ACC112 (cell line): ENCODE measurements around the gene SLC15A4.

Source experiments
- H2AFZ ChIP-seq: fragments of 200-600 bp; sonication (generic); one replicate; pipeline ENCODE4 v1.6.0; 2017; ENCODE audit warnings: antibody characterized with exemption, low read length; ENCODE audit not compliant: unreplicated experiment
- H3K27ac ChIP-seq: fragments of 200-600 bp; sonication (generic); 2 replicates; pipeline ENCODE4 v1.5.1; 2014; ENCODE audit warnings: low read depth, mild to moderate bottlenecking, antibody characterized with exemption, low read length, moderate library complexity
- H3K27me3 ChIP-seq: fragments of 200-600 bp; sonication (generic); 2 replicates; pipeline ENCODE4 v1.6.1; 2014; ENCODE audit warnings: mild to moderate bottlenecking, antibody characterized with exemption, low read length, moderate library complexity, mixed read lengths; ENCODE audit not compliant: insufficient read depth
- H3K36me3 ChIP-seq: fragments of 200-600 bp; sonication (generic); 2 replicates; pipeline ENCODE4 v1.6.1; 2016; ENCODE audit warnings: mild to moderate bottlenecking, antibody characterized with exemption, low read length, moderate library complexity, mixed read lengths; ENCODE audit not compliant: insufficient read depth
- H3K4me1 ChIP-seq: fragments of 200-600 bp; sonication (generic); one replicate; pipeline ENCODE4 v1.6.1; 2016; ENCODE audit warnings: low read length, mixed read lengths; ENCODE audit not compliant: insufficient read depth, unreplicated experiment, control insufficient read depth
- H3K4me3 ChIP-seq: fragments of 200-600 bp; sonication (generic); 2 replicates; pipeline ENCODE4 v1.5.1; 2014; ENCODE audit warnings: mild to moderate bottlenecking, low read depth, low read length
- H3K79me2 ChIP-seq: fragments of 200-600 bp; sonication (generic); one replicate; pipeline ENCODE4 v1.6.0; 2016; ENCODE audit warnings: low read length; ENCODE audit not compliant: control insufficient read depth, unreplicated experiment, insufficient read depth

Gene SLC15A4

DNA sequence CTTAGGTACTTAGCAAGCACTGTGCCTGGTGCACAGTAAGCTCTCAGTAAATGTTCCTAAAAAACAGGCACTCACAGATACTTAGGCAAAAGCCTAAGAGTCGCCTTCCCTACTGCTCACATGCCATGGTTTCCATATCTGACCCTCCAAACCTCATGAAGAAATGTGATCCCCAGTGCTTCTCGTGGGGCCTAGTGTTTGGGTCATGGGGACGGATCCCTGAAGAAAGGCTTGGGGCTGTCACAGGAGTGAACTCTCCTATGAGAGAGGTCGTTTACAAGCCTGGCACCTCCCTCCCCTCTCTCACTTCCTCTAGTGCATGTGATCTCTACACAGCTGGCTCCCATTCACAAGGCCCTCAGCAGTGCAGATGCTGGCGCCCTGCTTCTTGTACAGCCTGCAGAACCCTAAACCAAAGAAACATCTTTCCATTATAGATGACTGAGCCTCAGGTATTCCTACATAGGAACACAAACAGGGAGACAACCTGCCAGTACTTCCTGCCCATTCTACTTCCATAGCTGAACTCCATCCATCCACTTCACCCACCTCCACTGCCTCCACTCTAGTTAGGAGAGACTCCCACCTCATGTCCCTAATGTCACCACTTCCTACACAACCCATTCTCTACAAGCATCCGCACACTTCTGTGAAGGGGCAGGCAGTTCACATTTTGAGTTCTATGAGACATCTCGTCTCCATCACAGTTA lies 2.9 kb downstream of the SLC15A4 start:
- no peak overlapping the region for H3K4me3 ChIP-seq
- no peaks in the 10 kb centered on the region for H3K27me3 ChIP-seq
- H3K79me2 ChIP-seq: peaks cover 75% of the 10 kb centered on the region
- no peaks in the 10 kb centered on the region for H3K36me3 ChIP-seq
- no peak overlapping the region for H2AFZ ChIP-seq
- H3K4me1 ChIP-seq: peaks cover 40% of the 10 kb centered on the region
- no peak overlapping the region for H3K27ac ChIP-seq

DNA sequence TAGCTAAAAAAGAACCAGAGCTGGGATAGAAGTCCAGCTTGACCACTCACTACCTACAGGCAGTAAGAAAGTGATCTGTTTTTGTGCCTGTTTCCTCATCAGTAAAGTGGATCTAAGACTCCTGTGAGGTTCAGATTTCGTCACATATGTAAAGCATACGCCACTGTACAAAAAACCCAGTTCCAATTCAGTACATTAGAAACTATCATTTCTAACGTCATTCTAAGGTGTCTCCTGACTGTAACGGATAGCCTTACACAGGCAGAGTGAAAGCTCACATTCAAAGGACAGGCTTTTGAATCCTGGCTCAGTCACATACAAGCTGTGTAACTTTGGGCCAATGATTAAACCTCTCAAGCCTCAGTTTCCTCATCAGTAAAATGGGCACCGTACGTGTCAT lies 3.5 kb downstream of the SLC15A4 start:
- Histone ChIP-seq H3K4me3 (no peak overlapping the region), H3K27ac (no peak overlapping the region), H2AFZ (no peak overlapping the region), H3K79me2 (peaks cover 81% of the 10 kb centered on the region), H3K27me3 (no peaks in the 10 kb centered on the region), H3K4me1 (peaks cover 45% of the 10 kb centered on the region), H3K36me3 (no peaks in the 10 kb centered on the region)

DNA sequence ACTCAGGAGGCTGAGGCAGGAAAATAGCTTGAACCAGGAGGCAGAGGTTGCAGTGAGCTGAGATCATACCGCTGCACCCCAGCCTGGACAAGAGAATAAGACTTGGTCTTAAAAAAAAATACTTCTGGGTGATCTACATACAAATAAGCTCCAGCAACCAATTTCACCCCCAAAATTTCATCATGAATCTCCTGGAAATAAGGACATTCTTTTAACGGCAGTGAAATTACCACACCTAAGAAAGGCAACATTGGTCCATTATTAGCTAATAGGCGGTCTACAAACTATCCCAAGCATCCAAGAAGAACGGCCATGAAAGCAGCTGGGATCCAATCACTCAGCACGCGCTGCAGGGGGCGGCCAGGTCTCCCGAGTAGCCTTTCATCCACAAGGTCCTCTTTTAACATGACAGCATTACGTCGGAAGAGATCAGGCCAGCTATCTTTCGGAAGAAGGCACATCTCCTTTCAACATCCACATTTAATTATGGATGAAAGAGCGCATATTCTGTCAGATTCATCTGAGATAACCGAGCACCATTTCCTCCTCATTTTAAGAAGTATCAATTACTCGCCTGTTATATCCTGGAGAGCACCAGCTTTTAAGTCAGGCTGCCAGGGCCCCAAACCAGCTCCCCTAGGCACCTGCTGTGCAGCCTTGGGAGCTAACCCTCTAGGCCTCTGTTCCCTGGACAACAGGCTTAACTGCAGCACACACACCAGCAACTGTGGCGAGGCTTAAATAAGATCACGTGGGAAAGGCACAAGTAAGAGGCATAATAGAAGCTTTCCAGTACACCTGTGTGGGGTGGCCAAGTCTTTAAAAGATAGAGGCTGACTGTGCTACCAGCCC lies 4.2 kb downstream of the SLC15A4 start:
- H3K27ac ChIP-seq: peak overlapping the region; percentile 81; the same call in 1 of the 2 replicates

DNA sequence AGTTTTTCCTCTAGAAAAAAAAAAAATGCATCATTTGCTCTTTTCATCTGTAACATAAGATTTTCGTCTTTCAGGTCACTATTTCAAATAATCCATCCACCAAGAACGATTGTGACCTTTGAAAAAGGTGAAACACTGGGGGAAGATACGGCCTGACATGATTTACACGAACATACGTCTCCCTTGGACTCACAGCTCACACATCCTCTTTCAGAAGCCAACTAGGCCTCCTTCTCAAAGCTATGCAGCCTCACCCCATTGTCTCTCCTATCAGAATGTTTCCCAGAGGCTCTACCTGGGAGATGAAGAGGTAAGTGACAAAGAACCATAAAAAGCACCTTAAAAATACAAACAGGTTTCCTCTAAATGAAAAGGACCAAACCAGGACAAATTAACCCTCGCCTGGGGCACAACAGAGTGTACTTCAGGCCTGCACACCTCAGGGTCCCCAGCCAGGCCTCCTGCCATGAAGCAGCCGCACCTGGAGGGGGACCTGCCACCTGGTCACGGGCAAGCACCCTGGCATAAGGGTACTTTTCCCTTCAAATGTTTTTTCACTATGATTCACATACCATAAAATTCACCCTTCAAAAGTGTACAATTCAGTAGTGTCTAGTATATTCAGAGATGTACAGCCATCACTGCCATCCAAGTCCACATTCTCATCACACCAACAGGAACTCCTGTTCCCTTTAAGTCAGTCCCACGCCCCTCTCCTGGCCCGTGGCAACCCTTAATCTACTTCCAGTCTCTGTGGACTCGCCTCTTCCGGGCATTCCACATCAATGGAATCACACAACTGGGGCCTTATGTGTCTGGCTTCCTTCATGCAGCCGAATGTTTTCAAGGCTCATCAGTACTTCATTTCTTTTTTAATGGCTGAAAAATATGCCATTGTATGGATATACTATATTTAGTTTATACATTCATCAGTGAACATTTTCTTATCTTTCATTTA lies 5.4 kb downstream of the SLC15A4 start:
- H3K27ac ChIP-seq: peak overlapping the region; percentile 81
- peaks cover 5% of the 10 kb centered on the region; the same call in 1 of the 2 replicates for H3K36me3 ChIP-seq
- H3K4me3 ChIP-seq: peak overlapping the region; percentile 33
- H3K27me3 ChIP-seq: no peaks in the 10 kb centered on the region
- H2AFZ ChIP-seq: no peak overlapping the region
- H3K79me2 ChIP-seq: peaks cover 96% of the 10 kb centered on the region
- H3K4me1 ChIP-seq: peaks cover 56% of the 10 kb centered on the region

More for the DNA sequence above, 4.2 kb downstream of the SLC15A4 start:
- no peaks in the 10 kb centered on the region for H3K27me3 ChIP-seq
- 0 out of 2 replicates have a peak, but pooled peaks cover 2% of the 10 kb centered on the region for H3K36me3 ChIP-seq
- H3K79me2 ChIP-seq: peaks cover 88% of the 10 kb centered on the region
- H3K4me3 ChIP-seq: no peak overlapping the region
- no peak overlapping the region for H2AFZ ChIP-seq
- H3K4me1 ChIP-seq: peaks cover 45% of the 10 kb centered on the region

DNA sequence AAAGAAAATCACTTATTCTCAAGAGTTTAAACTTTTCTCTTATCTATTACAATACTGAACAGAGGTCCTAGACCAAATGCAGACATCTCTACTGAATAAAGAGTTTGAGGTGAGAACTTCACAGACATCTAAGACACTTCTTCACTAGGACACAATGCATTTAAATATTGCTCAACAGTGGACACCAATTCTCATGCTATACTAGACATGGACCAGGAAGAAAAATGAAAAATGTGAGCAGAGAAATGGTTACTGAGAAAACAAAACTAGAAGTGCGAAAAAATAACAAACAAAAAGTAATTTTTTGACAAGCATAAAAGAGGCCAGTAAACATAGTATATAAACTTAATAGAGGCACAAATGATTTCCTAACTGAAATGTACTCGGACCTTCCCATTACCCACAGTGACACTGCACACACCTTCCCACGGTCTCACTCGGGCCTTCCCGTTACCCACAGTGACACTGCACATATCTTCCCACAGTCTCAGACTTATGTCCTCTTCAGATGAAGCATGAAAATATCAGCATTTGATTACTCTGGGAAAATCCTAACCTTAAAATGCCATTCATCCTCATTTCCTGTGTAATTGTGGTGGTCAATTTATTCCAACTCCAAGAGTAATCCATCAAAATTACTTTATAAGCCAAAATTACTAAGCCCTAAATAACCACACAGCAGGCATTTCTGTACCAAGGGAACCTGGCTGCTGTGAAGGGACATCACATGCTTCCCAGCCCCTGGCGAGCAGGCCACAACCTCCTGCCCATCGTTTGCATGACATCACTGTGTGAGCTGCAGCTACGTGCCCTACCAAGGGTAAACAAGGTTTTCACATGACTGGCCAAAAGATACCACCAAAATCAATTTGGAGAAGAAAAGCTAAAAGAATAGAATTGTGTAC lies 6.4 kb downstream of the SLC15A4 start:
- H3K27ac ChIP-seq: peak overlapping the region; percentile 81

DNA sequence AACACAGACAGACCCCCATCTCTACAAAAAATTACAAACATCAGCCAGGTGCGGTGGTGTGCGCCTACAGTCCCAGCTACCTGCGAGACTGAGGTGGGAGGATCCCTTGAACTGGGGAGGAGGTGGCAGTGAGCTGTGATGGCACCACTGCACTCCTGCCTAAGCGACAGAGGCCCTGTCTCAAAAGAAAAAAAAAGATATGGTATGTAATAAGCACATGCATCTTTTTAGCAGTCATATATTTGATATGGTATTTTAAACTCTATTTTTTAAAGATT lies 7.2 kb downstream of the SLC15A4 start:
- H2AFZ ChIP-seq: no peak overlapping the region
- no peak overlapping the region for H3K4me3 ChIP-seq
- peak overlapping the region; percentile 19; the same call in 1 of the 2 replicates for H3K27ac ChIP-seq
- no peaks in the 10 kb centered on the region for H3K27me3 ChIP-seq
- H3K4me1 ChIP-seq: peaks cover 59% of the 10 kb centered on the region
- H3K36me3 ChIP-seq: peaks cover 10% of the 10 kb centered on the region; the same call in 1 of the 2 replicates
- H3K79me2 ChIP-seq: peaks cover 96% of the 10 kb centered on the region

More for the DNA sequence above, 6.4 kb downstream of the SLC15A4 start:
- Histone ChIP-seq H3K79me2 (peaks cover 96% of the 10 kb centered on the region), H2AFZ (no peak overlapping the region), H3K27me3 (no peaks in the 10 kb centered on the region), H3K4me3 (peak overlapping the region; percentile 19), H3K36me3 (peaks cover 10% of the 10 kb centered on the region; the same call in 1 of the 2 replicates), H3K4me1 (peaks cover 60% of the 10 kb centered on the region)

DNA sequence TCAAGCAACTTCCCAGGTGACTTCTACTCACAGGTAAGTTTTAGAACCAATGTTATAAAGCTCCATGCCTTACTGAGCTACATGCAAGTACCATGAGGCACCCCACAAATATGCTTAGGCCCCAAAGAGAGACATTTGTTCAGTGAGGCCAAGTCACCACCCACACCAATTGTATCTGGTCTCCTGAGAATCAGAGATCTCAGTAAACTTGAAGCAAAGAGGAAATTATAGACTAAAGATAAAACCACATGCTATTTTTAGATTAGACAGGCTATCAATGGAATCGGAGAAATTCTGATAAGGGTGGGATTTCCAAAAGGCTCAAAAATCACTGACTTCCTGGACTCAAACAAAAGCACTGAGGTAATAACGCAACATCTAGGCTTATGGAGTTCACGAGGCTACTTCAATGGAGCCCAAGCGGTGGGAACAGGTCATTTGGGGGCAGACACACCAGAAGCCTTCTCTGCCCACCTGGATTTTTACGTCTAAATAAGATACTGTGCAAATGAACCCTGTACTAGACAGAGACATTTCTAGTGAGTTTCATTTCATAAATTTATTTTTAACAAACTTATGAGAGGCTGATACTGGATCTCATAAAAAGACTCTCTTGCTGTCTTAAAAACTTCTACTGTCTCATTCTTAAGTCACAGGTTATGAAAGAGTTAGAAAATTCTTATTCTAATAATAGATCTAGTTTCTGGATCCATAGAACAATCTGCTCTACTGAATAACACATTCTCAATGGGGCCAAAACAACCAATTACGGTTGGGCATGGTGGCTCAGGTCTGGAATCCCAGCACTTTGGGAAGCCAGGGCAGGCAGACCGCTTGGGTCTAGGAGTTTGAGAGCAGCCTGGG lies 7.7 kb downstream of the SLC15A4 start:
- Histone ChIP-seq H3K4me1 (peaks cover 65% of the 10 kb centered on the region), H3K27ac (peak overlapping the region; percentile 19; the same call in 1 of the 2 replicates), H3K36me3 (peaks cover 10% of the 10 kb centered on the region; the same call in 1 of the 2 replicates), H3K27me3 (no peaks in the 10 kb centered on the region), H3K4me3 (0 out of 2 replicates have a peak overlapping the region, but pooled peaks have one; percentile 22), H3K79me2 (peaks cover 97% of the 10 kb centered on the region), H2AFZ (no peak overlapping the region)

DNA sequence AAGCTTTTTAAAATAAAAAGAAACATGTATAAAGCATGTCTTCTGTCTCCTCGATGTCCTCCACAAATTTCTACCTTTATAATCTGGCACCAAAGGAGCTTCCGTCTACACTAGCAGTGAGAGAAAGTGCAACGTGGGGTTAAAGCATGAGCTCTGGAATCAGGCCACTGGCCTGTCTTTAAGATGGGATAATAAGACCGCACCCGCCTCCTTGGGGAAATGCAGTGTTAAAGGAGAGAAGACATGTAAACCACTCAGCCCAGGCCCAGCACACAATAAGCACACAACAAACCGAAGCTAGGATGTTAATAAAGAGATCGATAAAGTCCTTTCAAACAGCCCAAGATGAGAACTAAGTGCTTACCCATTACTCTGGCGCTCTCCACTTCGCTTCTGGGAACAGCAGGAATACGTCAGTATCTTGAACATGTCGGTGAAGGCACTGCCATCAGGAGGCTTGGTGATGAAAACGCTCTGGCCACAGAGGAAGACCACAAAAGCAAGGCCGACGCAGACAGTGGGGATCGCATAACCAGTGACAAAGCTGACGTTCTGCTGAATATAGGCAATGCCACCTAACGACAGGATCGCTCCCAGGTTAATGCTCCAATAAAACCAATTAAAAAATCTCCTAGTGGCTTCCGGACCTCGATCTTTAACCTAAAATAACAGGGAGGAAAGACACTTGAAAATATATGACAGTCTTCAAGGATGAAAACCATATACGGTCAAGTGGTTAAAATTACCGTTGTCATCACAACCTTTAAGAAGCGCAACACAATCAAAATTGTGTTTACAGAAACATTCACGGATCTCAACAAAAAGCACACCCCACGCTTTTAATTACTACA lies 9.1 kb downstream of the SLC15A4 start:
- H3K4me1 ChIP-seq: peaks cover 74% of the 10 kb centered on the region
- peaks cover 10% of the 10 kb centered on the region; the same call in 1 of the 2 replicates for H3K36me3 ChIP-seq
- H2AFZ ChIP-seq: no peak overlapping the region
- H3K27ac ChIP-seq: peak overlapping the region; percentile 81; the same call in 1 of the 2 replicates
- no peaks in the 10 kb centered on the region for H3K27me3 ChIP-seq
- peaks cover 97% of the 10 kb centered on the region for H3K79me2 ChIP-seq
- no peak overlapping the region for H3K4me3 ChIP-seq
